ENCODE data around the gene LRRC28.

LRRC28 gene

DNA sequence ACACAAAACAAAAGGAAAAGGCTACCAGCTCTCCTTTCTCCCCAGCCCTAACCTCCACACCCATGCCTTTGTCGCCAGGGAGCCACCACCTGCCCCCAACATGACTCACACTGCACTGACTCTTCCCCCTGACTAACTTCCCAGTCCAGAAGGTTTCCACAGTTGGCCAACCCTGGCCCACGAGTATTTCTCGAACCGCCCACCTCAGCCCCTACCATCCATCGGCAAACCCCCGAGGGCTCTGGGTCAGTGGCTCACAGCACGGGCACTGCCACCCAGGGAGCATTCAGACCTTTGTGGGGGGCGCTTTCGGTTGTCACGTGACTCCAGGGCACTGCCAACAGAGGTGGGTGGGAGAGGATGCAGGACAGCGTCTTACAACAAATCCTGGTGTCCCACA is 152.3 kb downstream of the LRRC28 start:
- no peak for TF ChIP-seq JUND (IDR thresholded peaks at IDR 0.05; ENCODE audit: low read depth)
- DNase-seq (ENCODE audit: low read depth in 1 of 2, low spot score in 1 of 2): no peak
- in situ Hi-C loops (cut with HindIII; ENCODE audit: low pct_unique_long_range_greater_than_20kb, low sequenced_read_pairs): no loop called here

GRCh38 chr15:99404454-99404853 is 153.2 kb downstream of the LRRC28 start:
- TF ChIP-seq JUND (IDR thresholded peaks at IDR 0.05; ENCODE audit: low read depth): no peak
- in situ Hi-C loops (cut with HindIII; ENCODE audit: low pct_unique_long_range_greater_than_20kb, low sequenced_read_pairs): no loop called here
- DNase-seq (ENCODE audit: low read depth in 1 of 2, low spot score in 1 of 2): no peak

GRCh38 chr15:99406120-99406519 is 154.8 kb downstream of the LRRC28 start:
- DNase-seq (ENCODE audit: low read depth in 1 of 2, low spot score in 1 of 2): no peak
- in situ Hi-C loops (cut with HindIII; ENCODE audit: low pct_unique_long_range_greater_than_20kb, low sequenced_read_pairs): no loop called here
- no peak for TF ChIP-seq JUND (IDR thresholded peaks at IDR 0.05; ENCODE audit: low read depth)

- in situ Hi-C loops (cut with HindIII; ENCODE audit: low pct_unique_long_range_greater_than_20kb, low sequenced_read_pairs): no loop called here
- no peak for TF ChIP-seq JUND (IDR thresholded peaks at IDR 0.05; ENCODE audit: low read depth)
- DNase-seq (ENCODE audit: low read depth in 1 of 2, low spot score in 1 of 2): no peak
Measured at GRCh38 chr15:99406716-99407487, 155.6 kb downstream of the LRRC28 start.

DNA sequence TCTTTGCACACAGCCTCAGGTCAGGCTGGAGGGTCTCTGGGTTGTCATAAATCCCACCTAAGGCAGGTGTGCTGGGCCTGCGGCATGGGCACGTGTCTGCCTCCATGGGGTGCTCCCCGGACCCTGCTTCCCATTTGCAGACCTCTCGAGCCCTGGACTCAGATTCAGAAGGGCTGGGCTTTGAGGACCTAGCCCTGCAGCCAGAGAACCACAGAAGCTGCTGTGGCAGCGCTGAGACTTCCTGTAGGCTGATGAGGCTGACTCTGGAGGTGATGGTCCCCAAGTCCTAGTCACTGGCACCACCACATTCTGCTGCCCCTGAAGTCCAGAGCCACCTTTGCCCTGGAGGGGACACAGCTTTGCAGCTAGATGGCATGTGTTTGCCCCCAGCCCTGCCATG is 156.4 kb downstream of the LRRC28 start:
- TF ChIP-seq JUND (IDR thresholded peaks at IDR 0.05; ENCODE audit: low read depth): no peak
- DNase-seq (ENCODE audit: low read depth in 1 of 2, low spot score in 1 of 2): no peak
- in situ Hi-C loops (cut with HindIII; ENCODE audit: low pct_unique_long_range_greater_than_20kb, low sequenced_read_pairs): no loop called here

DNA sequence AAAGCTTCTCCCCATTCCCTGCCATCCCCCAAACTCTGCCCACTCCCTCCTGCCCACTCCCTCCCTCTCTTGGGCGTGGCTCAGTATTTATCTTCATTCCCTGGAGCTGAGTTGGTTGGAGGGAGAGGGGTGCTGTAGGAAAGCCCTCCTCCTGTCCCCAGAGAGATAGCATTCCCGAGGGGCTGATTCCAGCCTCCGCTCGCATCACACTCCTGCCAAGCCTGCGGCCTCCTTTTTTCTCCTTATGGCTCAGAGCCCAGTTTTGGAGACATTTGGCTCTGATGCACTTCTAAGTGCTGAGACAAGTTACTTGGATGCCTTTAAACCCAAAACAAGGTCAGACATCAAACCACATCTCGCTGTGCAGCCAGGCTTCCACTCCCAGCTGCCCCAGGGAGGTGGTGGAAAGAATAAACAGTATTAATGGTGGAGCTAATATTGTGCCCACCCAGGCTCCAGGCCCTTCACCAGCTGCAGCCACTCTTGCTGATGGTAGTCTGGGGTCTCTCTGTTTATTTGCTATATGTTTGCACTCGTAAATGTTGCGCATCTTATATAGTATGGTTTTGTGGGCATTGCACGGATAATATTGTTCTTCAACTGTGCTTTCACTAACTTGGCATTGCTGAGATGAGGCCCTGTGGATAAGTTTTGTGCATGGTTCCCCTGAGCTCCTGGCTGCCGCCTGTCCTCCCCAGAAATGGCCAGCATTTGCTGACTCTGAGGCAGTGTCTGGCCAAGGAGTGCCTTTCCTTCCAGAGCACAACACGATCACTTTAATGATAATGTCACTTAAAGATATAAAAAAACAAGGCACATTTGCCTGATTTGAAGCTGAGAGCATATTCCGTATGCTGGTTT is 157.2 kb downstream of the LRRC28 start:
- in situ Hi-C loops (cut with HindIII; ENCODE audit: low pct_unique_long_range_greater_than_20kb, low sequenced_read_pairs): no loop called here
- no peak for TF ChIP-seq JUND (IDR thresholded peaks at IDR 0.05; ENCODE audit: low read depth)
- DNase-seq (ENCODE audit: low read depth in 1 of 2, low spot score in 1 of 2): no peak

GRCh38 chr15:99409097-99409473 is 157.8 kb downstream of the LRRC28 start:
- TF ChIP-seq JUND (IDR thresholded peaks at IDR 0.05; ENCODE audit: low read depth): no peak
- peak; percentile 80 for DNase-seq (ENCODE audit: low read depth in 1 of 2, low spot score in 1 of 2)
- in situ Hi-C loops (cut with HindIII; ENCODE audit: low pct_unique_long_range_greater_than_20kb, low sequenced_read_pairs): no loop called here

DNA sequence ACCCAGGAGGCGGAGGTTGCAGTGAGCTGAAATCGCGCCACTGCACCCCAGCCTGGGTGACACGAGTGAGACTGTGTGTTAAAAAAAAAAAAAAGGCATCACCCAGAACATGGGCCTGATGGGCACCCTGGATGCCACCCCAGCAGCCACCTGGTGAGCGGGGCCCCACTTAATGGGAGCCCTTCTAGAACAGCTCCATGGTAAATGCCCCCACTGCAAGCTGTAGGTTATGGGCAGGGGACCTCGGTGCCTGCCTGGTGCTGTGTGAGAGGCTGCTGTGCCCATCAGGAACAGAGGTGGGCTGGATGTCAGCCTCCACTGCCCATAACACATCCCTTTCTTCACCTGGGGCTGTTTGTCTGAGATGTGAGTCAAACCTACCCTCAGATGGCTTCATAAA is 158.3 kb downstream of the LRRC28 start:
- no peak for TF ChIP-seq JUND (IDR thresholded peaks at IDR 0.05; ENCODE audit: low read depth)
- no peak for DNase-seq (ENCODE audit: low read depth in 1 of 2, low spot score in 1 of 2)
- in situ Hi-C loops (cut with HindIII; ENCODE audit: low pct_unique_long_range_greater_than_20kb, low sequenced_read_pairs): no loop called here

DNA sequence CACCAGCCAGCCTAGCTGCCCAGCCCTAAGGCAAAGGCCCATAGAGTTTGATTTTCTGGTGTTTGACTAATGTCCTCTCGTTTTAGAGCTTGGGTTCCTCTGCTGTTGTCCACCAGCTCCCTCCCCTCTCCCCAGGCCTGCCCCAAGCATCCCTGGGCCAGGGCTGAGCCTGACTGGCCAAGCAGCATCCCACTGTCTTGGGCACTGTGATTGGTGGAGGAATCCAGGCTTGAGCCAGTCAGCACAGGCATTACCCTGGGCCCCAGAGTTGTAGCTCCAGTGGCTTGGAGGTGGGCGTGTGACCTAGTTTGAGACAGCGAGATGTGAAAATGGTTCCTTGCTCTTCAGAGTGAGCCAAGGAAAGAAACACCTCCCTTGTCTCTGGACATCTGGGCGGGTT is 159.2 kb downstream of the LRRC28 start:
- no peak for TF ChIP-seq JUND (IDR thresholded peaks at IDR 0.05; ENCODE audit: low read depth)
- in situ Hi-C loops (cut with HindIII; ENCODE audit: low pct_unique_long_range_greater_than_20kb, low sequenced_read_pairs): no loop called here

GRCh38 chr15:99411234-99411633 is 160.0 kb downstream of the LRRC28 start:
- DNase-seq (ENCODE audit: low read depth in 1 of 2, low spot score in 1 of 2): no peak
- TF ChIP-seq JUND (IDR thresholded peaks at IDR 0.05; ENCODE audit: low read depth): no peak
- in situ Hi-C loops (cut with HindIII; ENCODE audit: low pct_unique_long_range_greater_than_20kb, low sequenced_read_pairs): no loop called here

More for the DNA sequence above, 159.2 kb downstream of the LRRC28 start:
- no peak for DNase-seq (ENCODE audit: low read depth in 1 of 2, low spot score in 1 of 2)

DNA sequence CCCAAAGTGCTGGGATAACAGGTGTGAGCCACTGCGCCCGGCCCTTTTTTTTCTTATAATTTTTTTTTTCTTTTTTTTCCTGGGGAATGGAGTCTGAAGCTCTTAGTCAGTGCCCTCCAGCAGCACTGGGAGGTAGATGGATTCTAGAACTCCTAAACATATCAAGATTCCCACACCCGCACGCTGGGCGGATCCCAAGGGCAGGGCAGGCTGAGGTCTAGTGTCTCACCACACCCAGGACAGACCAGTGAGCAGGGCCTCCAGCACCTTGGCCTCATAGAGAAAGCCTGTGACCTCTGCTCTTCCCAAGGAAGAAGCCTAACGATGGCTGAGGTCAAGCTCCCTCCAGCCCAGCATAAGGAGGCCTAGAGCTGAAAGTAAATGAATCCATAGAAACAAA is 160.8 kb downstream of the LRRC28 start:
- TF ChIP-seq JUND (IDR thresholded peaks at IDR 0.05; ENCODE audit: low read depth): no peak
- no peak for DNase-seq (ENCODE audit: low read depth in 1 of 2, low spot score in 1 of 2)
- in situ Hi-C loops (cut with HindIII; ENCODE audit: low pct_unique_long_range_greater_than_20kb, low sequenced_read_pairs): no loop called here

DNA sequence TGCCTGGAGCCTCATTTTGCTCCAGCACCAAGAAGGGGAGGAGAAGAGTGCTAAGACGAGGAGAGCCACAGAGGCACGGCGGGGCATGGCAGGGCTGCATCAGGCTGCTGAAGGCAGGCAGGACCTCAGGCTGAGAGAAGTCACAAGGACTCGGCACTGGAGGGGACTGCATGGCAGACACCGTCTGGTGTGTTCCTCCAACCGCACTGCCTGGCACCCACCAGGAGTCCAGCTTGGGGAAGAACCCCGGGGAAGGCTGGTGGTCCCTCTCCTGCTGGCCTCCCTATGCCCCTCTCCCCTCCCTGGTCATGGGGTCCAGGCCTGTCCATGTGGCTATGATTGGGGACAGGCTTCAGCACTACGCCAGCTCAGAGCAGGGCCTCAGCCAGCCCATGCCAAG is 161.3 kb downstream of the LRRC28 start:
- no peak for DNase-seq (ENCODE audit: low read depth in 1 of 2, low spot score in 1 of 2)
- no peak for TF ChIP-seq JUND (IDR thresholded peaks at IDR 0.05; ENCODE audit: low read depth)
- in situ Hi-C loops (cut with HindIII; ENCODE audit: low pct_unique_long_range_greater_than_20kb, low sequenced_read_pairs): no loop called here
